ENCODE results near the gene CHIA. TPM values are rescaled to one million over a fixed set of nuclear protein-coding genes. Genes with fewer than 3 reads are reported as not detected.

The CHIA gene
- total and polyA plus RNA-seq, 2 donors (not counting 3 experiments of a cell fraction or from before 2014, with no cell fraction given): not detected

GRCh38 chr1:111358964-111359363 lies 68.3 kb downstream of the CHIA start:
- Histone ChIP-seq H3K27me3 (ENCODE audit: control insufficient read depth in 2 of 2, insufficient read depth in 2 of 2, low read length in 2 of 2) (peaks cover 3% of the 10 kb centered on the region in 2 experiments), H3K4me2 (ENCODE audit: insufficient read depth, low read length) (no peak overlapping the region), H4K20me1 (replicated peaks; ENCODE audit: control insufficient read depth, extremely low read depth, insufficient read depth, low read length) (no peaks in the 10 kb centered on the region), H3K9me3 (replicated peaks; ENCODE audit: control insufficient read depth, insufficient read depth, low read length) (no peaks in the 10 kb centered on the region), H3K4me1 (ENCODE audit: control insufficient read depth, extremely low read depth, insufficient read depth, low read length) (no peaks in the 10 kb centered on the region), H2AFZ (ENCODE audit: low read depth, low read length) (no peak overlapping the region), H3K36me3 (ENCODE audit: control insufficient read depth in 2 of 2, extremely low read depth in 1 of 2, insufficient read depth in 2 of 2, low read length in 2 of 2) (no peaks in the 10 kb centered on the region), H3K4me3 (replicated peaks in 1 of 3; ENCODE audit: insufficient read depth in 1 of 3, low read depth in 1 of 3, low read length in 3 of 3) (no peak overlapping the region), H3K27ac (ENCODE audit: insufficient read depth, low read depth, low read length) (no peak overlapping the region), H3K9me1 (replicated peaks; ENCODE audit: control insufficient read depth, extremely low read depth, insufficient read depth, low read length) (no peaks in the 10 kb centered on the region), H3K9ac (replicated peaks; ENCODE audit: extremely low read depth, insufficient read depth, low read length) (no peak overlapping the region), H3K79me2 (ENCODE audit: control insufficient read depth, insufficient read depth, low read length) (no peaks in the 10 kb centered on the region)
- intact Hi-C loops (cut with micrococcal nuclease) (no loop called here), dilution Hi-C loops (cut with MboI; ENCODE audit: extremely low pct_ligation_motif_present, low sequenced_read_pairs) (no loop called here)
- no TSS peak for BruUV-seq (replicated peaks)
- CTCF ChIA-PET: no interaction called here
- POLR2A ChIA-PET: no interaction called here
- FAIRE-seq (no peak), DNase-seq (ENCODE audit: low read depth, low spot score) (no peak)
- no peak for TF ChIP-seq EZH2 (IDR thresholded peaks at IDR 0.05; ENCODE audit: borderline replicate concordance, low read depth, low read length, severe bottlenecking)
- no peak for TF ChIP-seq CTCF (IDR thresholded peaks at IDR 0.05; ENCODE audit: extremely low read depth in 1 of 2, insufficient read depth in 1 of 2, low read depth in 1 of 2, low read length in 2 of 2)
- TF ChIP-seq FOS (IDR thresholded peaks at IDR 0.05; ENCODE audit: borderline replicate concordance, insufficient read depth, low read length): no peak
- TF ChIP-seq MYC (IDR thresholded peaks at IDR 0.05; ENCODE audit: low read depth, low read length): no peak
- no peak for TF ChIP-seq JUN (IDR thresholded peaks at IDR 0.05; ENCODE audit: borderline replicate concordance, insufficient read depth, insufficient read length, low read depth)
- TF ChIP-seq POLR2AphosphoS5 (IDR thresholded peaks at IDR 0.05; ENCODE audit: insufficient read depth, low read depth, low read length): no peak
- no peak for TF ChIP-seq MAX (IDR thresholded peaks at IDR 0.05; ENCODE audit: insufficient read depth, insufficient read length)
- no peak for TF ChIP-seq POLR2A (IDR thresholded peaks at IDR 0.05; ENCODE audit: low read depth, low read length)
- no peak for TF ChIP-seq GATA2 (IDR thresholded peaks at IDR 0.05; ENCODE audit: insufficient read depth, insufficient read length, low read depth, low read length)
